ENCODE results near the gene CD200R1L. TPM values are rescaled to one million over a fixed set of nuclear protein-coding genes. Genes with fewer than 3 reads are reported as not detected.

The CD200R1L gene
- total and polyA plus RNA-seq, 7 donors, result not detected

DNA sequence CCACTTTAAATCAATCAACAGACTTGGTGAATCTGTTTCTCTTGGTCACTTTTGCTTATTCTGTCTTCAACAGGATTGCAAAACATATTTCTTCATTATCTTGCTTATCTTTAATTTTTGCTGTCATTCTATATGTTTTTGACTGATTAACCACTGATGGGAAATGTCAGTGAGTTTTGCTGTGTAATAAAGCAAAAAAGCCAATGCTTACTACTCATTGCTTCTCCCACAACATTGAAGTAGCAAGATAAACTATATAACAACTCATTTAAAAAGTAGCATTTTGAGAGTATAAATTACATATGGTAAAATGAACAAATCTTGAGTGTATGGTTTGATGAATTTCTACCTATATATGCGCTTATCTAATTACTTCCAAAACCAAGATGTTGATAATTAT is 892 bp downstream of the CD200R1L start:
- WGBS, 2 donors, result 76 to 88% methylated on average over 1 of the region's 1 CpG
- H3K4me3 ChIP-seq, result no peak overlapping the region
- no peaks in the 10 kb centered on the region for H3K27me3 ChIP-seq
- intact Hi-C loops (cut with DNase I), result no loop called here
- H3K36me3 ChIP-seq, result no peaks in the 10 kb centered on the region
- no peak for TF ChIP-seq EP300 (IDR thresholded peaks at IDR 0.05)
- TF ChIP-seq, protein P1, sequence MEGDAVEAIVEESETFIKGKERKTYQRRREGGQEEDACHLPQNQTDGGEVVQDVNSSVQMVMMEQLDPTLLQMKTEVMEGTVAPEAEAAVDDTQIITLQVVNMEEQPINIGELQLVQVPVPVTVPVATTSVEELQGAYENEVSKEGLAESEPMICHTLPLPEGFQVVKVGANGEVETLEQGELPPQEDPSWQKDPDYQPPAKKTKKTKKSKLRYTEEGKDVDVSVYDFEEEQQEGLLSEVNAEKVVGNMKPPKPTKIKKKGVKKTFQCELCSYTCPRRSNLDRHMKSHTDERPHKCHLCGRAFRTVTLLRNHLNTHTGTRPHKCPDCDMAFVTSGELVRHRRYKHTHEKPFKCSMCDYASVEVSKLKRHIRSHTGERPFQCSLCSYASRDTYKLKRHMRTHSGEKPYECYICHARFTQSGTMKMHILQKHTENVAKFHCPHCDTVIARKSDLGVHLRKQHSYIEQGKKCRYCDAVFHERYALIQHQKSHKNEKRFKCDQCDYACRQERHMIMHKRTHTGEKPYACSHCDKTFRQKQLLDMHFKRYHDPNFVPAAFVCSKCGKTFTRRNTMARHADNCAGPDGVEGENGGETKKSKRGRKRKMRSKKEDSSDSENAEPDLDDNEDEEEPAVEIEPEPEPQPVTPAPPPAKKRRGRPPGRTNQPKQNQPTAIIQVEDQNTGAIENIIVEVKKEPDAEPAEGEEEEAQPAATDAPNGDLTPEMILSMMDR (IDR thresholded peaks at IDR 0.05), result no peak
- TF ChIP-seq POLR2AphosphoS5 (IDR thresholded peaks at IDR 0.05), result no peak
- no peak for TF ChIP-seq POLR2A (IDR thresholded peaks at IDR 0.05)
- peaks cover 0 to under 1% (median 0%) of the 10 kb centered on the region in 4 donors for H3K9me3 ChIP-seq
- DNase-seq, result no peak
- H3K4me1 ChIP-seq, result no peaks in the 10 kb centered on the region
- no peak overlapping the region for H3K27ac ChIP-seq

- intact Hi-C loops (cut with DNase I), result no loop called here
- 82 to 89% methylated on average over 4 of the region's 4 CpGs for WGBS, 2 donors
Observed at GRCh38 chr3:112829046-112829445, 17.6 kb downstream of the CD200R1L start.

GRCh38 chr3:112822064-112823055 is 24.3 kb downstream of the CD200R1L start:
- no peak for DNase-seq
- Histone ChIP-seq H3K4me1 (peaks cover 0 to 13% (median 4%) of the 10 kb centered on the region in 4 donors), H3K9me3 (no peaks in the 10 kb centered on the region), H3K4me3 (no peak overlapping the region), H3K27ac (no peak overlapping the region), H3K36me3 (no peaks in the 10 kb centered on the region), H3K27me3 (no peaks in the 10 kb centered on the region)
- intact Hi-C loops (cut with DNase I), result no loop called here
- TF ChIP-seq POLR2AphosphoS5 (IDR thresholded peaks at IDR 0.05) (no peak), EP300 (IDR thresholded peaks at IDR 0.05) (no peak), POLR2A (IDR thresholded peaks at IDR 0.05) (no peak)
- TF ChIP-seq, protein P1 (IDR thresholded peaks at IDR 0.05), result no peak
- WGBS, 2 donors, result 29 to 63% methylated on average over 3 of the region's 3 CpGs

More at GRCh38 chr3:112829046-112829445, 17.6 kb downstream of the CD200R1L start:
- Histone ChIP-seq H3K36me3 (no peaks in the 10 kb centered on the region), H3K27ac (no peak overlapping the region), H3K27me3 (no peaks in the 10 kb centered on the region), H3K4me3 (no peak overlapping the region), H3K9me3 (no peaks in the 10 kb centered on the region), H3K4me1 (no peaks in the 10 kb centered on the region)
- TF ChIP-seq POLR2AphosphoS5 (IDR thresholded peaks at IDR 0.05) (no peak), POLR2A (IDR thresholded peaks at IDR 0.05) (no peak), EP300 (IDR thresholded peaks at IDR 0.05) (no peak)
- TF ChIP-seq, protein P1 (IDR thresholded peaks at IDR 0.05), result no peak
- DNase-seq, result no peak

- 71 to 72% methylated on average over 1 of the region's 1 CpG for WGBS, 2 donors
- H3K27me3 ChIP-seq, result no peaks in the 10 kb centered on the region
- TF ChIP-seq EP300 (IDR thresholded peaks at IDR 0.05) (no peak), POLR2A (IDR thresholded peaks at IDR 0.05) (no peak), POLR2AphosphoS5 (IDR thresholded peaks at IDR 0.05) (no peak)
- TF ChIP-seq, protein P1 (IDR thresholded peaks at IDR 0.05), result no peak
- DNase-seq, result no peak
- peaks cover 0 to 25% (median 8%) of the 10 kb centered on the region in 4 donors for H3K4me1 ChIP-seq
- H3K36me3 ChIP-seq, result no peaks in the 10 kb centered on the region
- intact Hi-C loops (cut with DNase I), result no loop called here
- no peak overlapping the region for H3K27ac ChIP-seq
- no peaks in the 10 kb centered on the region for H3K9me3 ChIP-seq
- no peak overlapping the region for H3K4me3 ChIP-seq
Observed at GRCh38 chr3:112818289-112818688, 28.4 kb downstream of the CD200R1L start.

Data from sigmoid colon (tissue), 7 donors.